ENCODE measurements around the gene PLEKHM3. TPM values are rescaled to one million over a fixed set of nuclear protein-coding genes. Genes with fewer than 3 reads are reported as not detected.

PLEKHM3 gene
- total and polyA plus RNA-seq, 12 donors, result 9.5 to 39.6 (median 21.7) TPM

DNA sequence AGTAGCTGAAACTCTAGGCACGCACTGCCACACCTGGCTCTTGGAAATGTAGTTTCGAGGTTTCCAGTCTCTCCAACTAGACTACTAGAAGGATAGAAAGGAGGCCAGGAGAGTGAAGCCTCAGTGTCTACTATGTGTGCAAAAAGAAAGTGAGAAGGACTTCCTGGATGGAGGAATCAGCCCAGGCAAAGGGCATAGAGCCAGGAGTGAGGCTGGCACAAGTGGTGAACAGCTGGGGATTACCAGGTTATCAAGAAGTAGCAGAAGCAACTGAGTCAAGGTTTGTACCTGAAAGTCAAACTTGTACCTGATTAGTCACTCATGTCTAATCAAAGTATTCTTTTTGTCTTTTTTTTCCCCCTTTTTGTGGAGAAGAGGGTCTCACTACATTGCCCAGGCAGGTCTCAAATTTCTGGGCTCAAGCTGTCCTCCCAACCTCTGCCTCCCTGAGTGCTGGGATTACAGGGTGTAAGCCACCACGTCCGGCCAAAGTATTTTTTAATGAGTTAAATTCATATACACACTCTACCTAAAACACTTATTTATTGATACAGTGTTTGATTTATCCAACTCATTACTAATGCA is 246.9 kb downstream of the PLEKHM3 start:
- no peak for DNase-seq
- 81 to 97% (median 83%) methylated on average over 4 of the region's 4 CpGs for WGBS, 4 donors
- H3K4me1 ChIP-seq (replicated peaks in 1 of 2), result no peaks in the 10 kb centered on the region
- intact Hi-C loops (cut with DNase I), result no loop called here
- no peaks in the 10 kb centered on the region for H3K9me3 ChIP-seq (replicated peaks in 1 of 3)
- no peaks in the 10 kb centered on the region for H3K27me3 ChIP-seq
- no peaks in the 10 kb centered on the region for H3K36me3 ChIP-seq (replicated peaks in 1 of 2)
- TF ChIP-seq, protein P1, sequence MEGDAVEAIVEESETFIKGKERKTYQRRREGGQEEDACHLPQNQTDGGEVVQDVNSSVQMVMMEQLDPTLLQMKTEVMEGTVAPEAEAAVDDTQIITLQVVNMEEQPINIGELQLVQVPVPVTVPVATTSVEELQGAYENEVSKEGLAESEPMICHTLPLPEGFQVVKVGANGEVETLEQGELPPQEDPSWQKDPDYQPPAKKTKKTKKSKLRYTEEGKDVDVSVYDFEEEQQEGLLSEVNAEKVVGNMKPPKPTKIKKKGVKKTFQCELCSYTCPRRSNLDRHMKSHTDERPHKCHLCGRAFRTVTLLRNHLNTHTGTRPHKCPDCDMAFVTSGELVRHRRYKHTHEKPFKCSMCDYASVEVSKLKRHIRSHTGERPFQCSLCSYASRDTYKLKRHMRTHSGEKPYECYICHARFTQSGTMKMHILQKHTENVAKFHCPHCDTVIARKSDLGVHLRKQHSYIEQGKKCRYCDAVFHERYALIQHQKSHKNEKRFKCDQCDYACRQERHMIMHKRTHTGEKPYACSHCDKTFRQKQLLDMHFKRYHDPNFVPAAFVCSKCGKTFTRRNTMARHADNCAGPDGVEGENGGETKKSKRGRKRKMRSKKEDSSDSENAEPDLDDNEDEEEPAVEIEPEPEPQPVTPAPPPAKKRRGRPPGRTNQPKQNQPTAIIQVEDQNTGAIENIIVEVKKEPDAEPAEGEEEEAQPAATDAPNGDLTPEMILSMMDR (IDR thresholded peaks at IDR 0.05), result no peak
- no peak for TF ChIP-seq POLR2A (IDR thresholded peaks at IDR 0.05)
- H3K27ac ChIP-seq, result no peak overlapping the region
- no peak overlapping the region for H3K4me3 ChIP-seq

DNA sequence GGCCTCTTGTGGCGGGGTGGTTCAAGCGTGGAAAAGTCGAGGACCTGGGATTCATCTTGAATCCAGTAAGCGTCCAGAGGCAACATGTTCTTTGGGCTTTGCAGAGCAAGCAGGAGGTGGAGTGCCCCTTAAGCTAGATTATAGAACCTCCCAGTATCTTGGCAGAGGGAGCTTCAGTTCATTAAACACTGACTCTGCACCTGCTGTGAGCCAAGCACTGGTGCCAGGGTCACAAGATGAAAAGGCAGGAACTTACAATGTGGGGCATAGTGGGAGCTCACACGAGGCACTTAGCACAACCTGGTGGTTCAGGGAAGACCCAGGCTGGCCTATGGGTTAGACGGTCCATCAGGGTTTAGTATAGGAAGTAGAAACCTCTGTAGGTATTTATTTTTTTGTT is 248.2 kb downstream of the PLEKHM3 start:
- 90 to 97% (median 92%) methylated on average over 4 to 6 of the region's 6 CpGs for WGBS, 4 donors
- intact Hi-C loops (cut with DNase I), result no loop called here
- Histone ChIP-seq H3K4me1 (replicated peaks in 1 of 2) (no peaks in the 10 kb centered on the region), H3K4me3 (no peak overlapping the region), H3K36me3 (replicated peaks in 1 of 2) (no peaks in the 10 kb centered on the region), H3K27ac (no peak overlapping the region), H3K9me3 (replicated peaks in 1 of 3) (no peaks in the 10 kb centered on the region), H3K27me3 (no peaks in the 10 kb centered on the region)
- no peak for TF ChIP-seq POLR2A (IDR thresholded peaks at IDR 0.05)
- TF ChIP-seq, protein P1 (IDR thresholded peaks at IDR 0.05), result no peak
- DNase-seq, result no peak

DNA sequence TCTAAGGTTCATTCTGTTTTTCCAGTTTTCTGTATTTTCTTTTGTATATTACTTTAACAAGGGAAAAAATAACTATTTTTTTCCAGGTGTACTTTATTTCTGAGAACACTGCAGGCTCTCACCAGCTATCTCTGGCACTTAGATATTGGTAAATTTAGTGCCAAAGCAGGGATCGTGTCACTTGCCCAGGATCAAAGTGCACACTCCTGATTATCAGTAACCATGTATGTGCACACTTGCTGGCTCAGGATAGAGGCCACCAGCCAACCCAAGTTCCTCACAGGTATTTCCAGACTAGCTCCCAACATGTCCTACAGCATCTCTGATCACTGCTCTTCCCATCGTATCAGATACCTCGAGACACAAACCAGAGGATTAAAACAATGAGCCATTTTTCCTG is 249.9 kb downstream of the PLEKHM3 start:
- Histone ChIP-seq H3K4me1 (replicated peaks in 1 of 2) (no peaks in the 10 kb centered on the region), H3K4me3 (no peak overlapping the region), H3K27ac (no peak overlapping the region), H3K36me3 (replicated peaks in 1 of 2) (no peaks in the 10 kb centered on the region), H3K27me3 (no peaks in the 10 kb centered on the region), H3K9me3 (replicated peaks in 1 of 3) (no peaks in the 10 kb centered on the region)
- no peak for DNase-seq
- no peak for TF ChIP-seq POLR2A (IDR thresholded peaks at IDR 0.05)
- TF ChIP-seq, protein P1 (IDR thresholded peaks at IDR 0.05), result no peak
- intact Hi-C loops (cut with DNase I), result no loop called here
- WGBS, 4 donors, result 80 to 83% (median 82%) methylated on average over 3 of the region's 3 CpGs

DNA sequence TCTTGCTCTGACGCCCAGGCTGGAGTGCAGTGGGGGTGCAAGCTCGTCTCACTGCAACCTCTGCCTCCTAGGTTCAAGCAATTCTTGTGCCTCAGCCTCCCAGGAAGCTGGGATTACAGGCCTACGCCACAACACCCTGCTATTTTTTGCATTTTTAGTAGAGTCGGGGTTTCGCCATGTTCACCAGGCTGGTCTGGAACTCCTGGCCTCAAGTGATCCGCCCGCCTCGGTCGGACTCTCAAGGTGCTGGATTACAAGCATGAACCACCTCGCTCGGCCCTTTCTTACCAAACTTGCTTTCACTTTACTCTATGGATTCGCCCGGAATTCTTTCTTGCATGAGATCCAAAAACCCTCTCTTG is 252.5 kb downstream of the PLEKHM3 start:
- intact Hi-C loops (cut with DNase I), result no loop called here
- TF ChIP-seq, protein P1 (IDR thresholded peaks at IDR 0.05), result no peak
- no peak for TF ChIP-seq POLR2A (IDR thresholded peaks at IDR 0.05)

More for the DNA sequence above, 252.5 kb downstream of the PLEKHM3 start:
- H3K27me3 ChIP-seq, result no peaks in the 10 kb centered on the region
- H3K4me3 ChIP-seq, result no peak overlapping the region
- H3K4me1 ChIP-seq (replicated peaks in 1 of 2), result peaks cover 4 to 8% of the 10 kb centered on the region in 2 donors
- no peak for DNase-seq
- WGBS, 4 donors, result 94 to 96% (median 94%) methylated on average over 13 of the region's 13 CpGs
- H3K27ac ChIP-seq, result no peak overlapping the region
- peaks cover 0 to under 1% of the 10 kb centered on the region in 2 donors for H3K36me3 ChIP-seq (replicated peaks in 1 of 2)
- no peaks in the 10 kb centered on the region for H3K9me3 ChIP-seq (replicated peaks in 1 of 3)

All from adrenal gland (tissue), 12 donors.